Thoracic aorta (tissue), 2 donors: ENCODE results near the gene GMNC. TPM values are rescaled to one million over a fixed set of nuclear protein-coding genes. Genes with fewer than 3 reads are reported as not detected.

Experiments used
- ATAC-seq: fragments of 150-250 bp; one replicate; pipeline ENCODE4 v1.8.0; 2017; ENCODE audit warnings: low read depth; ENCODE audit not compliant: insufficient number of reproducible peaks, low FRiP score
- DNase-seq: peaks from one replicate; pipeline ENCODE4 v3.0.0-alpha.2; 2020; ENCODE audit warnings: low spot score
- H3K27ac ChIP-seq, 2 donors: fragments of 200-600 bp; sonication (generic); 1 replicate in 1 of 2; 2 replicates in 1 of 2; pipeline ENCODE4 v1.5.1; 2016; ENCODE audit warnings: mild to moderate bottlenecking in 2 of 2, moderate library complexity in 2 of 2
- H3K27me3 ChIP-seq: fragments of 200-600 bp; sonication (generic); replicated peaks from 2 replicates; pipeline ENCODE4 v1.6.0; 2016; ENCODE audit warnings: mild to moderate bottlenecking; ENCODE audit not compliant: insufficient read depth
- H3K36me3 ChIP-seq: fragments of 200-600 bp; sonication (generic); one replicate; pipeline ENCODE4 v1.5.1; 2016
- H3K4me1 ChIP-seq, 2 donors: fragments of 200-600 bp; sonication (generic); 1 replicate in 1 of 2; 2 replicates in 1 of 2; pipeline versions ENCODE4 v1.5.1 to v1.6.0; 2016; ENCODE audit warnings: low read depth in 2 of 2, mild to moderate bottlenecking in 1 of 2; ENCODE audit not compliant: control insufficient read depth in 1 of 2
- H3K4me3 ChIP-seq: fragments of 200-600 bp; sonication (generic); 2 replicates; pipeline ENCODE4 v1.5.1; 2016; ENCODE audit warnings: mild to moderate bottlenecking
- H3K9me3 ChIP-seq: fragments of 200-600 bp; sonication (generic); 2 replicates; pipeline ENCODE4 v1.5.1; 2016
- total RNA-seq, 2 donors: library from RNA; depleted of rRNA; stranded (reverse); fragments of >200 nt; gene quantifications; one replicate each; pipeline versions ENCODE4 v1.1.0 to v1.2.3, GENCODE V29; 2016
- TF ChIP-seq, protein P1 (sequence below): fragments of 200-600 bp; sonication (generic); IDR thresholded peaks from one replicate; pipeline ENCODE4 v1.5.1; 2019; ENCODE audit warnings: antibody characterized with exemption

The GMNC gene
- total RNA-seq, 2 donors from 2014 or later, result not detected

GRCh38 chr3:190863119-190863465 is 598 bp upstream of the GMNC start:
- peak overlapping the region; percentile 81 for H3K4me3 ChIP-seq
- H3K9me3 ChIP-seq, result no peaks in the 10 kb centered on the region
- no peaks in the 10 kb centered on the region for H3K36me3 ChIP-seq
- TF ChIP-seq, protein P1, sequence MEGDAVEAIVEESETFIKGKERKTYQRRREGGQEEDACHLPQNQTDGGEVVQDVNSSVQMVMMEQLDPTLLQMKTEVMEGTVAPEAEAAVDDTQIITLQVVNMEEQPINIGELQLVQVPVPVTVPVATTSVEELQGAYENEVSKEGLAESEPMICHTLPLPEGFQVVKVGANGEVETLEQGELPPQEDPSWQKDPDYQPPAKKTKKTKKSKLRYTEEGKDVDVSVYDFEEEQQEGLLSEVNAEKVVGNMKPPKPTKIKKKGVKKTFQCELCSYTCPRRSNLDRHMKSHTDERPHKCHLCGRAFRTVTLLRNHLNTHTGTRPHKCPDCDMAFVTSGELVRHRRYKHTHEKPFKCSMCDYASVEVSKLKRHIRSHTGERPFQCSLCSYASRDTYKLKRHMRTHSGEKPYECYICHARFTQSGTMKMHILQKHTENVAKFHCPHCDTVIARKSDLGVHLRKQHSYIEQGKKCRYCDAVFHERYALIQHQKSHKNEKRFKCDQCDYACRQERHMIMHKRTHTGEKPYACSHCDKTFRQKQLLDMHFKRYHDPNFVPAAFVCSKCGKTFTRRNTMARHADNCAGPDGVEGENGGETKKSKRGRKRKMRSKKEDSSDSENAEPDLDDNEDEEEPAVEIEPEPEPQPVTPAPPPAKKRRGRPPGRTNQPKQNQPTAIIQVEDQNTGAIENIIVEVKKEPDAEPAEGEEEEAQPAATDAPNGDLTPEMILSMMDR, result no peak
- no peaks in the 10 kb centered on the region for H3K4me1 ChIP-seq
- peak overlapping the region; percentile 33 to 56 for H3K27ac ChIP-seq
- ATAC-seq, result no peak
- H3K27me3 ChIP-seq, result no peaks in the 10 kb centered on the region
- DNase-seq, result no peak

- Histone ChIP-seq H3K4me1 (no peaks in the 10 kb centered on the region), H3K27me3 (no peaks in the 10 kb centered on the region), H3K9me3 (no peaks in the 10 kb centered on the region), H3K36me3 (no peaks in the 10 kb centered on the region), H3K27ac (no peak overlapping the region), H3K4me3 (no peak overlapping the region)
- ATAC-seq (no peak), DNase-seq (no peak)
- TF ChIP-seq, protein P1, result no peak
Measured at GRCh38 chr3:190860521-190860920, 2.0 kb downstream of the GMNC start.

- H3K36me3 ChIP-seq, result no peaks in the 10 kb centered on the region
- no peak overlapping the region for H3K27ac ChIP-seq
- no peaks in the 10 kb centered on the region for H3K27me3 ChIP-seq
- TF ChIP-seq, protein P1, result no peak
- H3K4me3 ChIP-seq, result no peak overlapping the region
- DNase-seq, result no peak
- no peaks in the 10 kb centered on the region for H3K4me1 ChIP-seq
- no peak for ATAC-seq
- H3K9me3 ChIP-seq, result no peaks in the 10 kb centered on the region
Measured at GRCh38 chr3:190855151-190855550, 7.3 kb downstream of the GMNC start.

DNA sequence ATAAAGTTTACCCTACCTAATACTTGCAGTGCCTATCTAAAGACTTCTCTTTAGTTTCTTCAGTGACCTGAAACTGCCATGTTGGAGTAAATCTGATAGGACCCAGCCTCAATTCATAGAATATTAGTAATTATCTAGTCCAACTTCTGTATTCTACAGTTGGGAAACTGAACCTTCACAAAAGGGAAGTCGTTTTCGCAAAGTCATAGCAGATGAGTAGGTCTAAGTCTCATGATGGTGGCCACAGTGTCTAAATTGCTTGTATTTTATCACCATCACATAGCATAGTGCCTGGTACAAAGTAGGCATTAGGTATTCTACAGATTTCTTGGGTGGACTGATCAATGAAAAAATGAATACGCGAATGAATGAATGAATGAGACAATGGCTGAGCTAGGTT is 8.4 kb downstream of the GMNC start:
- no peak overlapping the region for H3K4me3 ChIP-seq
- ATAC-seq, result no peak
- TF ChIP-seq, protein P1, result no peak
- H3K27ac ChIP-seq, result no peak overlapping the region
- H3K4me1 ChIP-seq, result no peaks in the 10 kb centered on the region
- H3K9me3 ChIP-seq, result no peaks in the 10 kb centered on the region
- no peaks in the 10 kb centered on the region for H3K36me3 ChIP-seq
- no peak for DNase-seq
- no peaks in the 10 kb centered on the region for H3K27me3 ChIP-seq

DNA sequence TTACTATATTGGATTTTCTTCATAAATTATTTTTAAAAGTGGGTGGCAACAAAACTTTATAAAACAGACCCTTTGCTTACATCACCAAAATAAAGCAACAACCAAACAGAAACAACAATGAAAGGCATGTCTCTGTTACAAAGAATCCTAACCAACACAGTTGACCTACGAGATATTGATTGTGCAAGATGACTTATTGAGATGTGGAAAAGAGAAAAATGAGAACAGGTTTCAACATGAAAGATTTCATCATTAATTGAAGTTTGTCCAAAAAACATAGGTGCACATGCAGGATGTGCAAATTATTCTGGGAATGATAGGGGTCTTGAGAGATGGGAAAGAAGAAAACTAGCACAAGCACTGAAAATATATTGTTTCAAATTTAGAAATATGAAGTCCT is 9.0 kb downstream of the GMNC start:
- Histone ChIP-seq H3K4me1 (no peaks in the 10 kb centered on the region), H3K27ac (no peak overlapping the region), H3K9me3 (no peaks in the 10 kb centered on the region), H3K27me3 (no peaks in the 10 kb centered on the region), H3K36me3 (no peaks in the 10 kb centered on the region), H3K4me3 (no peak overlapping the region)
- DNase-seq, result no peak
- no peak for ATAC-seq
- TF ChIP-seq, protein P1, result no peak
